HG02571 (cell line): ENCODE data around the gene UNC5C.

Experiments
- ATAC-seq: cut with Tn5 transposase; IDR thresholded peaks from one replicate; pipeline ENCODE4 v1.9.1; 2021; ENCODE audit warnings: mild to moderate bottlenecking, moderate library complexity; ENCODE audit not compliant: unreplicated experiment

UNC5C gene

DNA sequence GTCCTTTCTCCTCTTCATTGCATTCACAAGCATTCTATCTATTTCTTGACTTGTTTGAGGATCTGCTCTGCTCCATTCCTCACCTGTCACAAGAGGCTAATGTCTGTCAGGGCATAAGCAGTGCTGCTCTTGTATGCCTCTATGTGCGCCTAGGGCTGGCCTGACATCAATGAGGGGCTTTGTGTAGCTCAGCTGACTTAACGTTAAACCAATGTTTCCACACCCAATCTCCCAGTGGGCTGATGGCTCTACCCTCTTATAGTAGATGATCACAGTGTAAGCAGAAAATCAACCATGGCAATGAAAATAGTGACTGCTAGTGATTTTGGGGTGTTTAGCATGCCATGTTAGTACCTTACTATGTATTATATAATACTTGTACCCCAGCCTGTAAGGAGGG is 139.0 kb downstream of the UNC5C start:
- no peak for ATAC-seq

DNA sequence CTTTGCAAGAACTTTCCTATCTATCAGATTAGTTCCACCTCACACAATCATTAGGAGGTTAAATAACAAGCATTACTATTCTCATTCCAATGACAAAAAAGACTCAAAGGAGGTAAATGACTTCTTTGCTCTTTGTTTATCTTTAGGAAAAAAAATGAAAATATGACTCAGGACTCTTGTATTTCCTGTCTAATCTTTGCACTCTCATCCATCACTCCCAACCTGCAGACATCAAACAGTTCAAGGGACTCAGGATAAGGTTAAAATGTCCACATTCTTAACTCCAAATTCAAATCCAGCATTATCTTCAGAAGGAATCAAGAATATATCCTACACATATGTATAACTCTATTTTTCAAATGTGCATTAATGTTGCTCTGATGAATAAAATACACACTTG is 139.6 kb downstream of the UNC5C start:
- ATAC-seq, result no peak

DNA sequence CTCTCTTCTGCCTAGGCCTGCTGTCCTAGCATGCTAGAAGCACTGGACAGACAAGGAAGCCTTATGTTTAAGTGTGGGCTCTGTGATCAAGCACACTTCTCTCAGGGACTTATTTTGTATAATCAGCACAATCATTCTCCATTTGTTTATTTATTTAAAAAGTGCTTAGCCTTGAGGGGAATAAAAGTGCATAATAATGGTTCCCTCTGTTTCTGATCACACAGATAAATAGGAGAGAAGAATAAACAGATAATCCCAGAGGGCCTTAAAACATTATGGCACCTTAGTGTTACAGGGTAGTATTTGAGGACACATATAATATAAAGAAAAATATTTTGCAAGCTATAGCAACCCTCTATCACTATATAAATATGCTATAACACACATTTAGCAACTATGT is 146.5 kb downstream of the UNC5C start:
- no peak for ATAC-seq

DNA sequence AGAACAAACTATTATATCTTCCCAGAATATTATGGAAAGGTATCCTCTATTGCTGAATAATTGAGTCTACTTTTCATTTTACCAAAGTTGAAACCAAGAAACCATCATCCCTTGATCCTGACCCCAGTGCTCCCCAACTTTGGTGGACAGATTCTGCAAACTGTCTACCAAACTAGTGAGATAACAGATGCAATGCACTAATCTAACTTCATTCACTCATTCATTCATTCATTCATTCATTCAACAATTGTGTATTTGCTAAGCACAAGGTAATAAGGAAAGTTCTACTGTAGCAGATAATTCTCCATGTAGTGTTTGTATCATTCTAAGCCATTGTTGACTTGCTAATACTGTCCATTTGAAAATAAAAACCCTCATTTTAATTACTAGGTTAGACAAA is 150.6 kb downstream of the UNC5C start:
- ATAC-seq, result no peak

DNA sequence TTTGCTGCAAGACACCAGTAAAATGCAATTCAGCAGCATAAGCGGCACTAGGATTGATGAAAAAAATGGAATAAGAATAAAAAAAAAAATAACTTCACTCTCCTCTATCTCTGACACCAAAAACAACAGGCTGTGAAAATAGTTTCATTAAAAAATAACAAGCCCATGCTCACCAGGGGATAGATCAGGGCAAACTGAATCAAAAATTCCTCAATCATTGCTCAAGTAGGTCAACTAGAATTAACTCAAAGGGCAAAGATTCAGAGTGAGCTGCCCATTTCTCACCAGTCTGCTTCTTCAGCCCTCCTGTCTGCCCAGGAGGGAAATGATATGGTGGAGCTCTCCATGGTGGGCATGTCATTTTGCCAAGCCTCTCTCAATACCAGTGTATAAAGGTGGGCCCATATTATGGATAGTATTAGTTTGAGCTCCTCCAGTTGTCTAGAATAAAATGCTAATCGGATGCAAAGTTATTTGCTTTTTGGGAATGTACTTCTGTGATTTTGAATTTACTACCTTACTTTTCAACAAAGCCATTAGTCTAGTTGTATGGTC is 153.9 kb downstream of the UNC5C start:
- no peak for ATAC-seq

DNA sequence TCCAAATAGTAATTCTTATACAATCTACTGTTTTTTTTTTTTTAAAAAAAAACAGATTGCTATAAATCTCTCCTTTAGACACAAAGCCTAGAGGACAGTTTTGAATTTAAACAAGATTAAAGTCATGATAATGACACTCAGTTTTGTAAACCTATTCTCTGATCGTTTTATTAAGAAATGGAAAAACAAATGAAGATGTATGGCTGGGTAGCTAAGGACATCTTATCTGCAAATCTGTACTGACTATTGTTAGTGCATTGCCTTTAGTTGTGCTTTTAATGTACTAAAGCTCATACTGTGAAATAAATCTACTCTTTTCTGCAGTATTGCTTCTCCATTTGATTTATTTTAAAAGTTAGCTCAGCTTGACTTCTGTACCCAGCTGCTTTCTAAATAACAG is 155.0 kb downstream of the UNC5C start:
- ATAC-seq, result no peak

DNA sequence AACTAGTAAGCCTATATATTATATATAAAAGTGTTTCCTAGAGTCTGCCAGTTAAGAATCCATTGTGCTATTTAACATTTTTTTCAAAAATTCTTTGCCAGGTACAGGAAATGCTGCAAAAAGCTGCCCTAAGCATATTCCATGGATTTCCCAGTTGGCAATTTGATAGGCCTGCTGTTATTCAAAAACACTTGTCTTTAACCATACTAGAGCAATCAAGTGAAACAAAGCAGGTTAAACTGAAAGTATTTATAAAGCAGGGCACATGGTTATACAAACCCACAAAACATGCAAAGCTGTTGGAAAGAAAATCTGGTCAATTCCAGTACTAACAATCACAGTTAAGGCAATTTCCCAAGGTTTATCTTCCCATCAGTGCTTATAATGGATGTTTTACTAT is 159.9 kb downstream of the UNC5C start:
- no peak for ATAC-seq

DNA sequence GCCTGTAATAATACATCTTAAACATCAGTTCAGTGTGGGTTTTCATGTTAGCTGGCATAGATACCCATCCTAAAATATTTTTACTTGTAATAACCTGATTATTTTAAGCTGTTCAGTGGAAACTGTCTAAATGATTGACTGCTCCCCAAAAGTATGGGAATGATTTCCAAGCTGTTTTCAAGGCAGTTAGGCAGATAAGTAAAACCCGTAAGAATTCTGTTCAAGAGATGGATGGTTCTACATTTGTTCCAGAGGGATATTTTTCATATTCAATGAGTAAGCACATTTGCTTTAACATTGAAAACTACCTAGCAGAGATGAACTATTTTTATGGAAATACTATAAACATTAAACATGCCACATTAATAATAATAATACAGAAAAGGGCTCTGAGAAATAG is 161.1 kb downstream of the UNC5C start:
- ATAC-seq, result no peak

DNA sequence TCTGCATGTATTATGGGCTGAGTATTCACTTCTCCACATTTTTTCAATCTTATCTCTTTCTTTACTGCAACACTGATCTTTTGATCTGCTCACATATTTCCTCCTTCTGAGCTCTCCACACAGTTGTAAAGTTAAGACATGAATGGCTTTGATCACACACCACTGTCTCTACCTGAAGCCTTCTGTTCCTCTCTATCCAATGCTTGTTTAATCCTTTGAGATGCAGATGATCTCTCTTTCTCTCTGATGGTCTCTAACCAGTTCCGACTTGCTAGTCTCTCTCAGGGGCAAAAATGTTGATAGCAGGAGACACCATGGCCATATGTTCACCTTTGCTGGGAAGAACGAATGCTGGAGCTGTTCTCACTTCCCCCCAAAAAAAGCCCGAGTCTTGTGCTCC is 162.4 kb downstream of the UNC5C start:
- no peak for ATAC-seq

DNA sequence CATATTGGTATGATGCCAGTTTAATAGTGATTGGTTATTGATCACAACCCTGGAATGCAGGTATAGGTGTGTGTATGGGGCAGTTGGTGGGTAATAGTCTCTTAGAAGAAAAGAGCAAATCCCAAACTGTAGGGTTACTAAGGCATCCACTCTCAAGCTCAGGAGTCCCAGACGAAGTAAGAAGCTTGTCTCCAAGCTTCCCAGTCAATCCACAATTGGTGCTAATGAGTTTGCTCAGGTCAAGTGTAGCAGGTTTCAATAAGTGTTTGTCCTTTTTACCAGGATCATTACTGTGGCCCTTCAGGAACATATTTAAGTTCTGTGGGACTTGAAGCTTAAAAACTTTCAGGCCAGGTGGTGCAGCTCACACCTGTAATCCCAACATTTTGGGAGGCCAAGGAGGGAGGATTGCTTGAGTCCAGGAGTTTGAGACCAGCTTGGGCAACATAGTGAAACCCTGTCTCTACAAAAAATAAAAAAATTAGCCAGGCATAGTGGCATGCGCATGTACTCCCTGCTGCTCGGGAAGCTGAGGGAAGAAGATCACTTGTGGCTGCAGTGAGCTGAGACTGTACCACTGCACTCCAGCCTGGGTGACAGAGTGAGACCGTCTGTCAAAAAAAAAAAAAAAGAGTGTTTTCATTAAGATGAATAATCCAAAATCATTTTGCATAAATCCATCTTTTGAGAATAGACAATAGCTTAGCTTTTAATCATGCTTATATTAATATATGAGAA is 166.8 kb downstream of the UNC5C start:
- ATAC-seq, result no peak

DNA sequence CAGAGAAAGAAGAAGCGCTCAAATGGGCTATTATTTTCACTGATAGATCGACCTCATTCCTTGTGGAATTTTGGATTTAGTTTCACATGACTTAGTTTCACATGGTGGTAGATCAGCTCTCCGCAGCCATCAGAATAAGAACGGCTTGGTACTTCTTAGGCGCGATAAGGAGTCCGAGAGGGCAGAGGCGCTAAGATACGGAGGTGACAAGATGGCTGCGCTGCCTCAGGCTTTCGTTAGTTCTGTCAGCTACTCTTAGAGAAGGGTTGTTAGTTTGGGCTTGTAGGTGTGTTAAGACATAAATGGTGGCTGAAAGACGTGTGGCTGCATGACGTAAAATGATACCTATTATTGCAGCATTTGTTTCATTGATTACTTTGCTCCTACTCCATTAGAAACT is 169.1 kb downstream of the UNC5C start:
- no peak for ATAC-seq

DNA sequence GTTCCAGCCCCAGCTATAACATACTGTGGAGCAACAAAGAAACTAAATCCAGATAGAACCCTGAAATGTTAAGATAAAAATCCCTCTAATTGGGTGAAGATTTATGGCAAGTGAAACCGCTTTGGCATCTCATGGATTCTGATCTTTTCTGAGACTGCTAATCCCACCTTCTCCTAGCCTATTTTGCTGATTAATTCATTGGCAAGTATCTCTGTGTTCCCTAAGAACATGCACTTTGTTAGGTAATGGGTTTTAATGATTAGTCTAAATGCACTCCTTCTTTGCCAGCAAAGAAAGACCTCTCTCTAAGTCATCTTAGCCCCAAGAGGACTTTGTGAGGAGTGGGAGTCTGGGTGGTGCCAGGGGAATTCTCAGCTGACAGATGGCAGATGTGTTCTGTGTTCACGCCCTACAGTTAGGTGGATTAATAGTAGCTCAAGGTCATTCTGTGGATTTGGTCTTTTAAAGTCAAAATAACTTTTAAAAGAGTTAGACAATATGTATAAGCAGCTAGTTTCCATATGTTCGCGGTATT is 171.3 kb downstream of the UNC5C start:
- no peak for ATAC-seq

DNA sequence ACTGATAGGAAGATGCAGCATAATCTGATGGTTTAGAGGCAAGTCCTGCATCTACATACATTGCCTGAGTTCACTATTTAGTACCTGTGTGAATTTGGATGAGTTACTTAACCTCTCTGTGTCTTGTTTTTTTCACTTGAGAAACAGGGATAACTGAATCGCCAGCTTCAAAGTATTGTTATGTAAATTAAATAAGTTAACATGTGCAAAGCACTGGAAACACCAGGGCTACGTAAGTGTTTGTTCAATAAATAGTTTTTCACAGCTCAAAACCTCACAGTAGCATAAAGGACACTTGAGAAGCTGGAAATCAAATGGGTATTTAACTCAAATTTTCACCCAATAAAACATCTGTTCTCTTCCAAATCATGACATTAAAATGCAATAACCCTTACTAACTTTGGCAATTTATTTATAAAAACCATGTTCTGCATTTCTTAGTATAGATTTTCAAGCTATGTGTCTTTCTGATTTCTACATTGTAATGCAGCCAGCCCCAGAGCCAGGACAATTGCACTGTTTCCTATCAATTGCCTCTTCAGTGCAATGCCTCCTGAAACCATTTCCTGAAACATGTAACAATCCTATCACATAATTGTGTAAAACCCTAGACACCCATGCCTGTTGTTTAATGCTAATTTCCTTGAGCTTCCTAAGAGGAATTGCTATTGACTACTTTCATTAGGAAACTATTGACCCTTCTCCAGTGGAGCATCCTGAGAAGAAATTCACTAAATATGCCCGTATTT is 177.1 kb downstream of the UNC5C start:
- no peak for ATAC-seq

DNA sequence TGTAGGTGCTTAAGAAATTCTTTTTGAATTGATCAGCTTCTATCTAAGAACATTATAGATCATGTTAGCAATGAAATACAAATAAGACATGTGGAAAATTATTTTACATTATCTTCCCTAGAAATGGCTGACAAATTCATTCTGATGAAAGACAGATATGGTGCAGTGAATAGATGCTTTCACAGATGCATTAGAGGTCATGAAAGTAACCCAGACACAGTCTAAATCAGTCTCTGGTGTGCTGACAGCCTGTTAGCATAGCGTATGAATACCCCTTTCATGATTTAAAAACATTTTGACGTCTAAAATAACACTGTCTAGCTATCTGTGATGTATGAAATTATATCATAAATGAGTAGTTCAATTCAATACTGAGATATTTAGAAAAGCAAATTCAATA is 180.9 kb downstream of the UNC5C start:
- ATAC-seq, result no peak

DNA sequence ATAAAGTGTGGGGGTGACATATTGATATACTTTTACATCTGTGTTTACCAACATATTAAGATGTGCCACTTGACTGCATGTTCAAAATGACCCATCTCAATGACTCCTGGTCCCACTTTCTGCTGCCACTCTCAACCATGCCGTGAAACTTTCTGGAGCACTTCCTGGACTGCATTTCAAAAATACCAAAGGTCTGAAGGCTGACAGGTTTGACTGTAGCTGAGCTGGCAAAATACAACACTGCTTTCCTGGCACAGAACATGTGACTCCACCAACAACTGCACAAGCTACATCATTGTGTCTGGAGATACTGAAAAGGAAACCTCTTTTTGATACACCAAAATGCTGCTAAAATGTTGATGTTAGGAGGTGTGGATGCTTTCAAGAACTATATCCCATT is 184.8 kb downstream of the UNC5C start:
- no peak for ATAC-seq

DNA sequence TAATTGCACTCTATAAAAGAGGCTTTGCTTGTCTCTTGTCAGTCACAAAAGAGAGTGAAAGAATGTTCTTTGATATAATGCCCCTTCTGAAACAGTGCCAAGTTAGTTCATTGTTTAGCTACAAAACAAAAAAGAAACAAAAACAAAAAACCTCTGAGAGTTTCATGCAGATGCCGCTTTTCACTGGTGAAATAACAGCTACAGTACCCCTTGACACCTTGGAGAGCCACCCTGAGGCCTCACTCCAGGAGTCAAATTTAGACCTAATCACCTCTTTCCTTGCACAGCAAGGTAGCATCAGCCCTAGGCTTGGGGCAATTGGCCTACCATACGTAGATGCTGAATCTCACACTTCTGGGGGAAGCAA is 185.2 kb downstream of the UNC5C start:
- ATAC-seq, result no peak

DNA sequence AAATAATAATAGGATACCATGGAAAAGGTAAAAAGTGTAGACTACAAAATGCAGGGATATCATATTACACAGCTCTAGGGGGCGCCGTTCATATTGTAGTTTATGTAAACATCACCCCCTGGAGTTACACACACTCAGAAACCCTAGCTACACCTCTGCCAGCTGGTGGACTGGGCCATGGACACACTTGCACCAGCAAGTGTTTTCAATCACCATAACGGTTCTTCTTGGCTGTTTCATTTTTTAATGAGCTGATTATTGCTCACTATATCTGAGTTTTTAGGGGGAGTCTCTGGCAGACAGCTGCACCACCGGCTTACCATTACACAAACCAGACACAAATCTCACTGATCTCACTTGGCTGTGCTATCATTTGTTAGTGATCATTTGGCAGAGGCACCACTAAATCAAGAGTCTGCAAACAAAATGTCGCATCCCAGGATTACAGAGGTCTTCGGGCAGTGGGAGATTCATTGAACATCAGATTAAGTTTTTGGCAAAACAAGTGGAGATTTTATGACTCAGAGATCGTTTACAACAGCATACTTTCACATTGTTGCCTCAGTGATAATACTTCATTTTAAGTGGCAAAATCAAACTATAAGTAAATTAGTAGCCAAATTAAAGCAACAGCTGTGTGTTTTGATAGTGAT is 185.7 kb downstream of the UNC5C start:
- no peak for ATAC-seq

DNA sequence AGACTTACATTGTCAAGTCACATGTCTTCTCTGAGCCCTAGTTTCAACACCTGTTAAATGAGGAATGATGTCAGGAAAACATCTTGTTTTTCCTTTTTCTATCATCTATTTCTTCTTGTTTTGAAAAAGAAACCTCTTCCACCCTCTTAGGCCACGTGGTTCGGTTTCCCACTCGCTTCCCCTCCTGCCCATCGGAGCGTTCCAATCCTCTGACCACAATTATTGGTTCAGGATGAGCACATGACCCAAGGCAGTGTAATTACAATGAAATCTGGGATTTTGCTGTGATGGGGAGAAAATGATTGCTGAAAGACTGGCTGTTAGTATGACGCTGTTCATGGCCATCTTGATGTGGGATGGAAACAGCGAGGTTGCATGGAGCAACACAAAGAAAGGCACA is 186.7 kb downstream of the UNC5C start:
- no peak for ATAC-seq

DNA sequence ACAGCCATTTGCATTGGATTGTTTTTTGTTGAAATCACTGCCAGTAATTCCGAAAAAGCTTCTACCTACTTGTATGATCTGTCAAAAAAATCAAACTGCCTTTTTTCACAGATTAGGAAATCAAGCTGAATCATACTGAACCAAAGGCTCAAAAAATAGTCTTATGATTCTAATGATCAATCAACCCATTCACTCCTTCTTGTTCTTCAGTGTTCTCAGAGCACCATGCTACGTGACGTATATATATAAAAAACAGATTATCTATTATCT is 187.1 kb downstream of the UNC5C start:
- no peak for ATAC-seq

DNA sequence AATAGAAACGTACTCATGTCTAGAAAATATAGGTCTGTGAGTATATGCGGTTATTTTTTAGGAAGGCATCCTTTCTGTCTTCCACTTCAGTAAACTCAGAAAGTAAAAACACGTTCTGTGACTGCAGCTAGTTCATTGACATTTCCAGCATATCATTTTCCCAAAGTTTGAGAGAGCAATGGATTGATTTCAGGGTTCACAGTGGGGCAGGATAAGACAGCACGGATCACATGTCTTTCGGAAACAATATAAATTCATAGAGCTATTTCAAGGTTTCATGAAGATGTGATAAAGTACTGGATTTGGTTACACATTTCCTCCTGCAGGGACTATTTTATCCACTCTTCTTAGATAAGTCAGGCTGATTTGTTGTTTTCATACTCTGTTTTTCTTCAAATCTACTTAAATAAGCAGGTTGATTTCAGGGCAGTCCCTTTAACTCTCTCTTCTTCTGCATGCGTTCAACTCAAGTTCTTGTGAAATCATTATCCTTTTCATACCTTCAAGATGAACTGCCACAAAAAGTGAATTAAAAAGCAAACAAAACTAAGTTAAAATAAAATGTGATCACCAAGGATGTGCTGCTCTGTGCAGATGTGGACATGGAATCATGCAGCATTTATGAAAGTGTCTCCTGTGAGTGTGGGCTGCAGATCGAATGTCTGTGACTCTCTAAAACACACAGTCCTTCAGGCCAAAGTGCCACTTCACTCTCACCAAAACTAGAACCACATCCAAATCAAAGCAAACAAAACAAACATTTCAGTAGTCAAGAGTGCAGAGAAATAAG is 187.7 kb downstream of the UNC5C start:
- ATAC-seq, result no peak

DNA sequence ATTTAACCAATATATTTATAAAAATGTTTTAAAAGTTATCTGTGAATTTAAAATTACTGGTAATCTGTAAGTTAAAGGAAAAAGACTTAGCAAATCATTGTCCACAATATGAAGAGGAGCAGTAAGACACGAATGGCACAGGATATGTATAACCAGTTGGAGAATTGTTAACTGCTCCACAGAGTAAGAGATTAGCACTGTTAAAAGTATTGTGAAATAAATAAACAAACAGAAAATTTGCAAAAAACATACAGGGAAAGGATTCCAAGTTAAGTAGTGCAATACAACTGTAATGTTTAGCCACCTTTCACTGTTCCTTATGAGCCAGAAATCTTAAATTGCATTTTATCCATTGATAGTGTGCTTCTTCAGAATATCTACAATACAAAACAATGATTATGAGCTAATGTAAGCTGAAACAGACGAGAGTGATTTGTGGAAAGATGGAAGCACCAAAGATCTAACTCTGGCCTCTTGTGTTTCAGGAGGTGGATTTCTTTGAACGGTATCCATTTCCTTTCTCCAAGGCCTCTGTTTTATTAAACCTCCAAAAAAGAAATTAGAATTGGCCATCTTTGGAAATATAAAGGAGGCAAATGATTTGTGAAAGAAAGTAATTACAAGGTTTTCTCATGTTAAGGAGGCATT is 188.4 kb downstream of the UNC5C start:
- no peak for ATAC-seq
